Uterus (tissue), 2 donors: ENCODE results near the gene STX4.

Source experiments
- CTCF ChIP-seq, 4 experiments: fragments of 200-600 bp in 2 of 4; fragments of 450-650 bp in 2 of 4; sonication (generic) in 2 of 4; IDR thresholded peaks; one replicate each; pipeline ENCODE4 v1.5.1; 2016 to 2019; ENCODE audit warnings: antibody characterized with exemption in 4 of 4, mild to moderate bottlenecking in 2 of 4, moderate library complexity in 1 of 4
- POLR2A ChIP-seq, 2 donors: fragments of 450-650 bp; IDR thresholded peaks; one replicate each; pipeline ENCODE4 v1.6.1; 2016; ENCODE audit warnings: antibody characterized with exemption in 2 of 2, mild to moderate bottlenecking in 1 of 2, moderate library complexity in 1 of 2

GRCh38 chr16:31067342-31067741 is 34.0 kb downstream of the STX4 start:
- TF ChIP-seq CTCF (IDR thresholded peaks at IDR 0.05) (no peak), POLR2A (IDR thresholded peaks at IDR 0.05) (no peak)
